Loucy (cell line): ENCODE measurements around the gene EGFLAM.

Experiments
- H2AFZ ChIP-seq: fragments of 200-600 bp; sonication (generic); 2 replicates; pipeline ENCODE4 v1.6.0; 2016; ENCODE audit warnings: antibody characterized with exemption, mild to moderate bottlenecking, low read length, moderate library complexity
- H3F3A ChIP-seq: fragments of 200-600 bp; 2 replicates; pipeline ENCODE4 v1.6.0; 2016; ENCODE audit warnings: antibody characterized with exemption, low read depth, mild to moderate bottlenecking
- H3K27me3 ChIP-seq: fragments of 200-600 bp; sonication (generic); 2 replicates; pipeline ENCODE4 v1.6.1; 2014; ENCODE audit warnings: low read length, mild to moderate bottlenecking; ENCODE audit not compliant: insufficient read depth, poor library complexity, severe bottlenecking
- H3K36me3 ChIP-seq: fragments of 200-600 bp; sonication (generic); 2 replicates; pipeline ENCODE4 v1.6.1; 2016; ENCODE audit warnings: low read length; ENCODE audit not compliant: insufficient read depth
- H3K4me1 ChIP-seq: fragments of 200-600 bp; sonication (generic); 2 replicates; pipeline ENCODE4 v1.5.1; 2014; ENCODE audit warnings: low read length, mild to moderate bottlenecking; ENCODE audit not compliant: insufficient read depth, poor library complexity, severe bottlenecking
- H3K4me2 ChIP-seq: fragments of 200-600 bp; sonication (generic); 2 replicates; pipeline ENCODE4 v1.6.0; 2014; ENCODE audit warnings: antibody characterized with exemption, low read length, low read depth, mild to moderate bottlenecking; ENCODE audit not compliant: poor library complexity, severe bottlenecking
- H3K4me3 ChIP-seq: fragments of 200-600 bp; sonication (generic); 2 replicates; pipeline ENCODE4 v1.5.1; 2014; ENCODE audit warnings: low read length, mild to moderate bottlenecking, mixed read lengths; ENCODE audit not compliant: poor library complexity, severe bottlenecking
- H3K79me2 ChIP-seq: fragments of 200-600 bp; sonication (generic); 2 replicates; pipeline ENCODE4 v1.6.1; 2014; ENCODE audit warnings: low read length; ENCODE audit not compliant: insufficient read depth
- H3K9ac ChIP-seq: fragments of 200-600 bp; sonication (generic); 2 replicates; pipeline ENCODE4 v1.6.0; 2014; ENCODE audit warnings: mild to moderate bottlenecking, low read depth, low read length, moderate library complexity; ENCODE audit not compliant: poor library complexity, severe bottlenecking
- H3K9me2 ChIP-seq: fragments of 200-600 bp; sonication (generic); replicated peaks from 2 replicates; pipeline ENCODE4 v1.6.1; 2016; ENCODE audit warnings: low read depth, low read length, mixed read lengths
- H3K9me3 ChIP-seq: fragments of 200-600 bp; sonication (generic); 2 replicates; pipeline ENCODE4 v1.6.1; 2014; ENCODE audit warnings: mild to moderate bottlenecking, antibody characterized with exemption, low read length, low read depth; ENCODE audit not compliant: insufficient read depth
- H4K20me1 ChIP-seq: fragments of 200-600 bp; sonication (generic); 2 replicates; pipeline ENCODE4 v1.6.0; 2014; ENCODE audit warnings: antibody characterized with exemption, low read length, mild to moderate bottlenecking; ENCODE audit not compliant: insufficient read depth, poor library complexity, severe bottlenecking
- CTCF ChIP-seq: fragments of 200-600 bp; sonication (generic); conservative IDR thresholded peaks from 2 replicates; pipeline ENCODE4 v1.5.1; 2014; ENCODE audit warnings: mild to moderate bottlenecking, antibody characterized with exemption, low read length
- EZH2phosphoT487 ChIP-seq: fragments of 200-600 bp; IDR thresholded peaks from 2 replicates; pipeline ENCODE4 v1.6.1; 2018; ENCODE audit warnings: antibody characterized with exemption, mild to moderate bottlenecking, moderate library complexity, borderline replicate concordance

The EGFLAM gene

GRCh38 chr5:38287124-38287523 lies 28.8 kb downstream of the EGFLAM start:
- Histone ChIP-seq H3K4me3 (no peak overlapping the region), H3K9me3 (no peaks in the 10 kb centered on the region), H3K79me2 (no peaks in the 10 kb centered on the region), H3K4me1 (no peaks in the 10 kb centered on the region), H3K9ac (no peak overlapping the region), H3K4me2 (no peak overlapping the region), H2AFZ (no peak overlapping the region), H3K27me3 (no peaks in the 10 kb centered on the region), H4K20me1 (no peaks in the 10 kb centered on the region), H3K9me2 (no peaks in the 10 kb centered on the region), H3F3A (no peaks in the 10 kb centered on the region), H3K36me3 (no peaks in the 10 kb centered on the region)
- TF ChIP-seq EZH2phosphoT487: no peak

- H3F3A ChIP-seq: no peaks in the 10 kb centered on the region
- no peak overlapping the region for H2AFZ ChIP-seq
- no peaks in the 10 kb centered on the region for H3K9me3 ChIP-seq
- H3K27me3 ChIP-seq: no peaks in the 10 kb centered on the region
- H3K9me2 ChIP-seq: no peaks in the 10 kb centered on the region
- H3K9ac ChIP-seq: no peak overlapping the region
- no peaks in the 10 kb centered on the region for H3K36me3 ChIP-seq
- H3K4me1 ChIP-seq: no peaks in the 10 kb centered on the region
- TF ChIP-seq CTCF (no peak), EZH2phosphoT487 (no peak)
- no peaks in the 10 kb centered on the region for H3K79me2 ChIP-seq
- no peak overlapping the region for H3K4me3 ChIP-seq
- no peaks in the 10 kb centered on the region for H4K20me1 ChIP-seq
- H3K4me2 ChIP-seq: no peak overlapping the region
Measured at GRCh38 chr5:38289457-38289856, 31.1 kb downstream of the EGFLAM start.

DNA sequence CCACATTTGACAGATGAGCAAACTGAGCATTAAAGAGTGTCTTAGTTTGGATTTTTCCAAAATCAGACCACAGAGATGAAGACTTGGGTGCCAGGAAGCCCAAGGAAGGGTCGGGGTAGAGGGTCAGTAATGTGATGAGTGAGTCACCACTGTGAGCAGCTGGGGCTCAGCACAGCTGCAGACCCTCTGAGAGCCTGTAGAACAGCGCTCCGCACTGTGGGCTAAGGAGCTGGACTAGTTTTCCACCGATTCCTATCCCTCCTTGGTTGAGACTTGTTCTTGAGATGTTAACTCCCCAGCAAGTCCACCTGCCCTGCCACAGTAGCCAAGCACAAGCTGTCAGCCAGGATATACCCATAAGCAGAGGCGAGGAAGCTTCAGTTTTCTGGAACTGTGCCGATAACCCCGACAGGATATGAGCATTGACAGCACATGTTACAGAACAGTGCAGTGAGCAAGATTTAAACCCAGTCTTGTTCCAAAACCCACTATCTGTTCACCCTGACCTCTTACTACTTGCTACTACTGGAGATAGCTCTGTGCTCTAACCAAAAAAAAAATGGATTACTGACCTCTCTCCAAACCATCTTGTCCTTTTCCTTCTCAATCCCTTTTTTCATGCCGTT lies 31.8 kb downstream of the EGFLAM start:
- Histone ChIP-seq H3K9me2 (no peaks in the 10 kb centered on the region), H3K4me3 (no peak overlapping the region)
- TF ChIP-seq EZH2phosphoT487 (no peak), CTCF (no peak)

GRCh38 chr5:38291355-38291754 lies 33.0 kb downstream of the EGFLAM start:
- Histone ChIP-seq H3K27me3 (no peaks in the 10 kb centered on the region), H3K9ac (no peak overlapping the region), H3K9me3 (no peaks in the 10 kb centered on the region), H3K4me3 (no peak overlapping the region), H3K4me2 (no peak overlapping the region), H3K79me2 (no peaks in the 10 kb centered on the region), H3K4me1 (no peaks in the 10 kb centered on the region), H3K36me3 (no peaks in the 10 kb centered on the region), H2AFZ (no peak overlapping the region), H4K20me1 (no peaks in the 10 kb centered on the region), H3K9me2 (no peaks in the 10 kb centered on the region), H3F3A (no peaks in the 10 kb centered on the region)
- no peak for TF ChIP-seq EZH2phosphoT487
- no peak for TF ChIP-seq CTCF

More for the DNA sequence above, 31.8 kb downstream of the EGFLAM start:
- Histone ChIP-seq H3K4me2 (no peak overlapping the region), H3K9me3 (no peaks in the 10 kb centered on the region), H3K4me1 (no peaks in the 10 kb centered on the region), H3K79me2 (no peaks in the 10 kb centered on the region), H3F3A (no peaks in the 10 kb centered on the region), H2AFZ (no peak overlapping the region), H3K36me3 (no peaks in the 10 kb centered on the region), H4K20me1 (no peaks in the 10 kb centered on the region), H3K9ac (no peak overlapping the region), H3K27me3 (no peaks in the 10 kb centered on the region)
